Stimulated activated memory B cell treated with anti-CD40 and anti-IgM and Interleukin-4, amounts not matched to agents 10 μg/mL and 1 μg/mL and 100 μg/mL, for 72 hours (primary cell): ENCODE results near the gene PAFAH1B1.
"Not testable (repeated sequence)": the region's sequence is repeated elsewhere in the genome, so short reads cannot be mapped to it uniquely, and the experiment has no call there.

ENCODE experiments used
- ATAC-seq: fragments of 150-1000 bp; cut with Tn5 transposase; 2 replicates; pipeline ENCODE4 v1.10.0; 2021
- H3K27ac Mint-ChIP-seq: one replicate; pipeline ENCODE4 v1.8.0; 2022; ENCODE audit warnings: mild to moderate bottlenecking, mixed read lengths
- H3K27me3 Mint-ChIP-seq: one replicate; pipeline ENCODE4 v1.8.0; 2022; ENCODE audit warnings: mixed read lengths
- H3K36me3 Mint-ChIP-seq: one replicate; pipeline ENCODE4 v1.8.0; 2022; ENCODE audit warnings: mixed read lengths
- H3K4me1 Mint-ChIP-seq: one replicate; pipeline ENCODE4 v1.8.0; 2022; ENCODE audit warnings: mixed read lengths
- H3K4me3 Mint-ChIP-seq: one replicate; pipeline ENCODE4 v1.8.0; 2022; ENCODE audit warnings: mild to moderate bottlenecking, moderate library complexity, mixed read lengths
- H3K9me3 Mint-ChIP-seq: one replicate; pipeline ENCODE4 v1.8.0; 2022; ENCODE audit warnings: mixed read lengths

Gene PAFAH1B1

DNA sequence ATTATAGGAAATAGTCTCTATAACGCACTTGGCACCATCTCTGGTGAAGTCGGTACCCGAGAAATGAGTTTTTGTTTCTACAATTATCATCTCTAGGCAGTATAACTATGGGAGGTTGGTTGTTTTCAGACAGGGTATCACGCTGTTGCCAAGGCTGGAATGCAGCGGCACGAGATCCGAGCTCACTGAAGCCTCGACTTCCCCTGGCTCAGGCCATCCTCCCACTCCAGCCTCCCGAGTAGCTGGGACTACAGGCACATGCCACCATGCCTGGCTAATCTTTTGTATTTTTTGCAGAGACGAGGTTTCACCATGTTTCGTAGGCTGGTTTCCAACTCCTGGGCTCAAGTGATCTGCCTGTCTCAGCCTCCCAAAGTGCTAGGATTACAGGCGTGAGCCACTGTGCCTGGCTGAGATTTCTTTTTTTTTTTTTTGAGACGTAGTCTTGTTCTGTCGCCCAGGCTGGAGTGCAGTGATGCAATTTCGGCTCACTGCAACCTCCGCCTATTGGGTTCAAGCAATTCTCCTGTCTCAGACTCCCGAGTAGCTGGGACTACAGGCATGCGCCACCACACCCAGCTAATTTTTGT is 105.9 kb downstream of the PAFAH1B1 start:
- not testable (repeated sequence) for H3K9me3 Mint-ChIP-seq, H3K4me1 Mint-ChIP-seq, H3K27me3 Mint-ChIP-seq, H3K4me3 Mint-ChIP-seq, ATAC-seq, H3K27ac Mint-ChIP-seq
- H3K36me3 Mint-ChIP-seq, result peaks cover 51% of the 10 kb centered on the region

- no peaks in the 10 kb centered on the region for H3K27me3 Mint-ChIP-seq
- no peaks in the 10 kb centered on the region for H3K9me3 Mint-ChIP-seq
- no peak overlapping the region for H3K27ac Mint-ChIP-seq
- no peak overlapping the region for H3K4me3 Mint-ChIP-seq
- ATAC-seq, result no peak
- peaks cover 58% of the 10 kb centered on the region for H3K36me3 Mint-ChIP-seq
- H3K4me1 Mint-ChIP-seq, result peaks cover 6% of the 10 kb centered on the region
These were observed 106.6 kb downstream of the PAFAH1B1 start for GRCh38 chr17:2700030-2700490.

- no peak overlapping the region for H3K27ac Mint-ChIP-seq
- no peak overlapping the region for H3K4me3 Mint-ChIP-seq
- H3K4me1 Mint-ChIP-seq, result peaks cover 12% of the 10 kb centered on the region
- H3K36me3 Mint-ChIP-seq, result peaks cover 63% of the 10 kb centered on the region
- ATAC-seq, result no peak
- no peaks in the 10 kb centered on the region for H3K9me3 Mint-ChIP-seq
- no peaks in the 10 kb centered on the region for H3K27me3 Mint-ChIP-seq
These were observed 107.2 kb downstream of the PAFAH1B1 start for GRCh38 chr17:2700491-2701141.

GRCh38 chr17:2701161-2701995 is 107.9 kb downstream of the PAFAH1B1 start:
- H3K27me3 Mint-ChIP-seq, result no peaks in the 10 kb centered on the region
- H3K9me3 Mint-ChIP-seq, result no peaks in the 10 kb centered on the region
- H3K4me3 Mint-ChIP-seq, result no peak overlapping the region
- H3K36me3 Mint-ChIP-seq, result peaks cover 65% of the 10 kb centered on the region
- peaks cover 16% of the 10 kb centered on the region for H3K4me1 Mint-ChIP-seq
- no peak overlapping the region for H3K27ac Mint-ChIP-seq
- peak; percentile 18 for ATAC-seq

DNA sequence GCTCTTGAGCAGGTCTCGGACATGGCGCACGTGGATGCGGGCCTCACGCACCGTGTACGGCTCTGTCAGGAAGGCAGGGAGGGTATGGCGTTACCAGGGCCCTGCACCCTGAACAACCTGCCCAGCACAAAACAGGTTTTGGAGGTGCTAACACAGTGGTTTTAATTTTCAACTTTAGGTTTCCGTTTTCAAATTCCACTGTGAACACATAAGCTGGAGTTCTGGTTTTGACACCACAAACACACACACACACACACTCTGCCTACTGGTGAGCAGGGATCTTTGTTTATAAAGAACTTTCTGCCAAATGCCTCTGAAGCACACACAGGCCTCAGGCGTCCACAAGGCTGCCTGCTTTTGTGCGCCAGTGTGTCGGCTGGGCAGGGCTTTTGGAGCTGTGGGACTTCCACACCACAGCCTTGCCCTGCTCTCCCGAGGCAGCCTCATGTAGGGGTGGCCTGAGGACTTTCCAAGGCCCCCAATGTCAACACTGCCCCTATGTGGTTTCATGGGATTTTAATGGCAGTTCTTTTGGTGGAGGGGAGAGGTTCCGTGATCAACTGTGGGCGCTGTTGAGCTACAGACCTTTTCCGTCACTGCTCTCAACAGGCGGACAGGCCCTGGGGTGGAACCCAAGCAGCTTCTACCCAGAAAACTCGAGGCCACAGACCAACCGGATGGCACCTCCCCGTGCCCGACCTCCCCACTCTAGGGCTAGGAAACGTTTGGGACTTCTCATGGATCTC is 108.7 kb downstream of the PAFAH1B1 start:
- no peaks in the 10 kb centered on the region for H3K9me3 Mint-ChIP-seq
- H3K4me1 Mint-ChIP-seq, result peaks cover 24% of the 10 kb centered on the region
- H3K27ac Mint-ChIP-seq, result no peak overlapping the region
- H3K36me3 Mint-ChIP-seq, result peaks cover 58% of the 10 kb centered on the region
- no peak overlapping the region for H3K4me3 Mint-ChIP-seq
- no peaks in the 10 kb centered on the region for H3K27me3 Mint-ChIP-seq
- no peak for ATAC-seq

GRCh38 chr17:2703181-2703580 is 109.7 kb downstream of the PAFAH1B1 start:
- Mint-ChIP-seq H3K36me3 (peaks cover 55% of the 10 kb centered on the region), H3K27ac (no peak overlapping the region), H3K4me1 (peaks cover 29% of the 10 kb centered on the region), H3K27me3 (no peaks in the 10 kb centered on the region), H3K4me3 (no peak overlapping the region), H3K9me3 (no peaks in the 10 kb centered on the region)
- ATAC-seq, result no peak

- H3K4me3 Mint-ChIP-seq, result no peak overlapping the region
- H3K27ac Mint-ChIP-seq, result no peak overlapping the region
- no peaks in the 10 kb centered on the region for H3K27me3 Mint-ChIP-seq
- H3K4me1 Mint-ChIP-seq, result peaks cover 33% of the 10 kb centered on the region
- ATAC-seq, result no peak
- H3K9me3 Mint-ChIP-seq, result no peaks in the 10 kb centered on the region
- H3K36me3 Mint-ChIP-seq, result peaks cover 51% of the 10 kb centered on the region
These were observed 110.2 kb downstream of the PAFAH1B1 start for GRCh38 chr17:2703606-2704005.

- Mint-ChIP-seq H3K27ac (peak overlapping the region; percentile 63), H3K9me3 (no peaks in the 10 kb centered on the region), H3K4me1 (peaks cover 40% of the 10 kb centered on the region), H3K4me3 (no peak overlapping the region), H3K27me3 (no peaks in the 10 kb centered on the region), H3K36me3 (peaks cover 45% of the 10 kb centered on the region)
- ATAC-seq, result no peak
These were observed 110.8 kb downstream of the PAFAH1B1 start for GRCh38 chr17:2704031-2704889.

DNA sequence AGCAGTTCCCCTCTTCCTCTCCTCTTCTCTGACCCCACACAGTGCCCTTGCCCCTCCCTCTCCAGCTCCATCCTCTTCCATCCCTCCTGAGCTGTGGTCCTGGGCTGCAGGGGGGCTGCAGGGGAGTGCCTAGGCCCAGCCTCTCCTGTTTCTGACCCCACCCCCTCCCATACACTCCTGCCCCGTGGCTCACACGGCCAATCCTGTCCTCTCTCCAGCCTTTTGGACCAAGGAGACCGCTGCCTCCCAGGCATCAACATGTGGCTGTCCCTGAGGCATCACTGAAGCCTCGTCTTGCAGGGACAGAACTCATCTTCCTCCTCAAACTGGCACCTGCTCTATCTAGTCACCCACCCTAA is 111.4 kb downstream of the PAFAH1B1 start:
- no peaks in the 10 kb centered on the region for H3K9me3 Mint-ChIP-seq
- peak overlapping the region; percentile 63 for H3K27ac Mint-ChIP-seq
- H3K36me3 Mint-ChIP-seq, result peaks cover 42% of the 10 kb centered on the region
- H3K4me1 Mint-ChIP-seq, result peaks cover 46% of the 10 kb centered on the region
- H3K4me3 Mint-ChIP-seq, result no peak overlapping the region
- no peaks in the 10 kb centered on the region for H3K27me3 Mint-ChIP-seq
- ATAC-seq, result no peak

- no peak overlapping the region for H3K4me3 Mint-ChIP-seq
- peaks cover 38% of the 10 kb centered on the region for H3K36me3 Mint-ChIP-seq
- H3K27ac Mint-ChIP-seq, result peak overlapping the region; percentile 63
- H3K9me3 Mint-ChIP-seq, result no peaks in the 10 kb centered on the region
- ATAC-seq, result no peak
- peaks cover 50% of the 10 kb centered on the region for H3K4me1 Mint-ChIP-seq
- no peaks in the 10 kb centered on the region for H3K27me3 Mint-ChIP-seq
These were observed 111.8 kb downstream of the PAFAH1B1 start for GRCh38 chr17:2705263-2705662.

DNA sequence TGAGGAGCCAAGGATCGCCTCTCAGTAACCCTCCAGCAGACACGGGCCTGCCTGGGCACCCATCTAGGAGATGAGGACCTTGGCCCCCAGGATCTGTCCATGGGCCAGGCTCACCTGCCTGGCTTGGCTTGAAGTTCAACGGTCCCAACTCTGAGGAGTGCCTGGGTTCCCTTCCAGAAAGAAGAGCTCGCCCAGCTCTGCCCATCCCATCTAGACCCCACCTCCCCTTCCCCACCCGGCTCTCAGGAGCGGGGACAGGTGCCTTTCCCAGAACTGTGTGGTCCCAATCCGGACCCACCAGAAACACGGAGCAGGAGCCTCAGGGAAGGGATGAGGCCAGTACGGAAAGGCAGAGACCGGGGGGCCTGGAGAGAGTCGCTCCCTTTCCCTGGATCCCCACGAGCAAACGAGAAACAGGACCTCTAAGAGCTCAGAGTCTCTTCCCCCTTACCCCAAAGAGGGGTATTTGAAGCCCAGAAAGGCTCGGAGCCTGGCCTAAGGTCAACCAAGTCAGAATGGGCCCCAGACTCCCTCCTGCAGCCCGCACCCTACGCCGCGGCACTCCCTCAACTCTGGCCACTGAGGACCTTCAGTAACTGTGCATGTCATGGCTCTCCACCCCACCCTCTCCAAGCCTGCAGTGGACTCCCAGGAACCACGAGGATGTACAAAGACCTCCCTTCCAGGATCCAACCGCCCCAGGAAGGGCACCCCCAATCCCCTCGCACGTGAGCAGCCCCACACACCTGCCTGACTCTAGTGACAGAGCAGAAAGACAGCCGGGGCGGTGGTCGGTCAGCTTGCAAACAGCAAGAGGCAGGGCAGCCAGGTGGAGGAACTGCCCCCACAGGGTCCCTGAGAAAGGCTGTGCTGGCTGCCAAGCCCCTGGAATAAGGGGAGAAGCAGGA is 112.7 kb downstream of the PAFAH1B1 start:
- Mint-ChIP-seq H3K27ac (peak overlapping the region; percentile 63), H3K4me3 (no peak overlapping the region), H3K36me3 (peaks cover 29% of the 10 kb centered on the region), H3K9me3 (no peaks in the 10 kb centered on the region), H3K4me1 (peaks cover 57% of the 10 kb centered on the region), H3K27me3 (no peaks in the 10 kb centered on the region)
- ATAC-seq, result no peak

DNA sequence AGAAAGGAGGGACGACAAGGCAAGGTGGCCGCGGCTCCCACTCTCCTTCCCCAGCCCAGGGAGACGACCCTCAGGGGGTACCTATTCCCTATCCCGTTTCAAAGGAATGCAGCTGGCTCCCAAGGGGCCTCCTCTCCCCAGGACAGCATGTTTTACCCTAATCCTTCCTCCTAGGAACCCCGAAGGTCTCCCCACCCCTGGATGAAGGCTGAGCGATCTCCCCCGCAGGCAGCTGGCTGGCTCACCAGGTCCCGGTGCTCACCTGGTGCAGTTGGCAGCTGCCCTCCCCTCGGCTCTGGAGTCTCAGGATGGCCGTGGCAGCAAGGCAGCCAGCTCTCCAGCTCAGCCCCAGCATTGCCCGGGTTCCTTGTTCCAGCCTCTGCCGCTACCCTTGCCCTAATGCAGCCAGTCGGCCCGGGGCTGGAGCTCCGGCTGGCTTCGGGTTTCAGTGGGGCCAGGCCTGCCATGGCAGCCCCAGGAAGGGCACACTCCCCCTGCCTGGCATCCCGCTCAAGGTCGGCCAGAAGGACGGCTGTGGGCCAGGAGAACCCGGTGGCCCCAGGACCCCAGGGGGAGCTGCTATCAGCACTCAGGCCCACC is 113.6 kb downstream of the PAFAH1B1 start:
- Mint-ChIP-seq H3K4me3 (no peak overlapping the region), H3K4me1 (peaks cover 58% of the 10 kb centered on the region), H3K27ac (peak overlapping the region; percentile 63), H3K9me3 (no peaks in the 10 kb centered on the region), H3K36me3 (peaks cover 28% of the 10 kb centered on the region), H3K27me3 (no peaks in the 10 kb centered on the region)
- ATAC-seq, result no peak
